Pons (tissue), 1 donor: ENCODE measurements around the gene HLTF.

Source experiments
- DNase-seq: peaks from one replicate; pipeline ENCODE4 v3.0.0-alpha.2; 2016; ENCODE audit warnings: low spot score

Gene HLTF

DNA sequence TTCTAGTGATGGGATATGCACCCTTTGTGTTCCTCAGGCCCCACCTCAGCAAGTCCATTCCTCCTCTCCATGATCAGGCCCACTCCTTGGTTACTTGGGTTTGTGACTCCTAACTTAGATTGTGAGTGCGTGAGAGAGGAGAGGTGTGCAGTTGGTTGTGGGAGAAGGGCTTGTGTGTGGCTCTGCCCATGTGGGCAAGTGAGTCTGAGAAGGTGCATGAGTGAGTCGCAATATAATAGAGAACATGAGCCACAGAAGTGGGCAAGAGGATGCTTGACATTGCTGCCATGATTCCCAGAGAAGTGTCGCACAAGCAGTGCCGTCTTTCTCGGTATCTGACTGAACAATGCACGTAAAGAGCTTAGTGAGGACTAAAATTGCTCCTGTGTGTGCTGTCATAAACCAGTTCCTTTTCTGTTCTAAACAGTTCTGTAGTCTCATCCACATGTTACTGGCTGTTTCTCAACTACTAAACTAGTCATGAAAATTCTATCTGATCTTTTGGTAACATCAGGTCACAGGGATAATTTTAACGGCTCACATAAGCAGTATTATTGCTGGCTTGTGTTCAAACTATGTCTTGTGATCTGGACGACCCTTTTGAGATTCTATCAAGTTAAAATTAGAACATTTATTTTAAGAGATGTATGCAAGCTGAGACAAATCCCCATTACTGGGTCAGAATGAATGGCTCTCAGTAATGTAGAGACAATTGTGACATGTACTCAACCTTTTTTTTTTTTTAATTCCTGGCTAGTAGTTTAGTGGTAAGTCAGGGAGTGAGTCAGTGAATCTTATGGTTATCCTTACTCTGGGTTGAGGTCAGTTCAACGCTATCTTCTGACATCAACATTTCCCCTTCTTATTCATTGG is 69.4 kb downstream of the HLTF start:
- DNase-seq: no peak

DNA sequence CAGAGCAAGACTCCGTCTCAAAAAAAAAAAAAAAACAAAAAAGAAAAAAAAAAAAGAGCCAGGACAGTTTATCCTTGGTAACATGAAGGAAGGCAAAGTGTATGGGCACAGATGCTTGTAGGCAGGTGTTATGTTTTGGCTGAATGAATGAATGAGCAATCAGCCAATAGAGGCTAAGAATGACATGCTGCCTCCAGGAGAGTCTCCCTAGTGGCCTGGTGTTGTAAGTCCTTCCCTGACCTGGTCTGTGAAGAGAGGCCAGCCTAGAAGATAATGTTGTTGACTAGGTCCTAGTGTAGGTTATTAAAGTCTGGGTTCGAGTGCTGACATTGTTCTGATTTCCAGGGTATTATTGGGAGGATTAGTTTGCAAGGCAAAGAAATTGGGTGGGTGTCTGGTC is 70.1 kb downstream of the HLTF start:
- DNase-seq: no peak

- no peak for DNase-seq
Observed at GRCh38 chr3:149015393-149015792, 70.9 kb downstream of the HLTF start.

DNA sequence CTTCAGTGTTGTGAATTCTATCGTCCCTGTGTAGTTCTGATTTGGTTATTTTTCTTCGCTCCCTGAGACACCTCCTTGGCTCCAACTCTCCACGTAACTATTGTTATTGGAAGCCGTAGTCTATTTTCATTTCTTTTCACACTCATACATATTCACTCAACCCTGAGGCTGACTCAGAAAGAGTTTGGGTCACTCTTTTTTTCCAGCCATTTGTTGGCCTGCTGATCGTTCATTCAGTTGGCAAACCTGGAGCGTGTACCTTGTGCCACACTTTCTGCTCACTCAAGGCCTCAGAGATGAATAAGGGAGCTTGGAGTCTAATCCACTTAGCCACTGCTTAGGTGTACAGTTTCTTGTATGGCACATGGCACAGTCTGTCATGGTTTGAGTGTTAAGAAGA is 72.6 kb downstream of the HLTF start:
- no peak for DNase-seq

- no peak for DNase-seq
Observed at GRCh38 chr3:149011676-149012075, 74.7 kb downstream of the HLTF start.

- no peak for DNase-seq
Observed at GRCh38 chr3:149010966-149011365, 75.4 kb downstream of the HLTF start.

DNA sequence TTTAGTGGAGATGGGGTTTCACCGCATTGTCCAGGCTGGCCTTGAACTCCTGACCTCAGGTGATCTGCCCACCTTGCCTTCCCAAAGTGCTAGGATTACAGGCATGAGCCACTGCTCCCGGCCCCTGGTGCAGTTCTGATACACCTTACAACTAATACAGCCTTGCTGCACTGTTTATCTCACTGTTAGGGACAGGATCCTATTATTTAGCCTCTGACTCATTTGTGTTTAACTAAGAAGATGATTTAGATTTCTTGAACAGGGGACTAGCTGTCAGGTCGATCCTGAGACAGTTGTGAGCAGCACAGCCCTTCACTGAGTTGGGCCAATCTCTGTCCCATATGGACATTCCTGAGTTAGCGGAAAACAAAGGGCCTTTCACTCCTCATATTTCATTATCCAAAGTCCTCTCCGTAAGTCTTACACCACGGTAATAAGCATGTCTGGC is 75.8 kb downstream of the HLTF start:
- no peak for DNase-seq

GRCh38 chr3:149009732-149010131 is 76.6 kb downstream of the HLTF start:
- no peak for DNase-seq

- no peak for DNase-seq
Observed at GRCh38 chr3:149007567-149008257, 78.6 kb downstream of the HLTF start.

- DNase-seq: no peak
Observed at GRCh38 chr3:149005416-149005815, 80.9 kb downstream of the HLTF start.

GRCh38 chr3:149004622-149005021 is 81.7 kb downstream of the HLTF start:
- no peak for DNase-seq

DNA sequence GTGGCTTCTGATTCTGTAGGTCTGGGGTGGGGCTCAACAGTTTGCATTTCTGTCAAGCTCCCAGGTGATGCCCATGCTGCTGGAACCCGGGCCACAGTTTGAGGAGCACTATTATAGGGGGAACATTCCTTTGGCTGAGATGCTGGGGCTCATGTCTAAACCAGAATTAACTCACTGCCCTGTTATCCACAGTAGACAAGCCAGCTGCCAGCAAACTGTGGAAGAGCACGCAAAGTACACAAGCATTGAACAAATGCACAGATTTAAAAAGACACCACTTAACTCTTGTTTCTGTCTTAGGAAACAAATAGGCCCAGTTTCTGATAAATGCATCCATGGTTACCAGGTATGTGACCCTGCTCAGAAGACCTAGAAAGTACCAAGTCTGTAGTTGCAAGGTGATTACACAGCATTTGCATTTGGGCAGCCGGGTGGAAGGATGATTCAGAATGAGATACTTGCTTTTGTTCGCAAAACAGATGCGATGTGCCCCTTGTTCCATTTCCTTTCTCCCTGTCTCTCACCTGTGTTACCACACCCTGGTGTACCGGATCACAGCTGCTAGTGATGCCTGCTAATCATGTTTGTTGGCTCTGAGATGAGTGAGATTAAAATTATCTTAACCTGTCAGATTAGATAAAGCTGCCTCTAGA is 82.6 kb downstream of the HLTF start:
- DNase-seq: no peak

- DNase-seq: no peak
Observed at GRCh38 chr3:149001727-149002126, 84.6 kb downstream of the HLTF start.

DNA sequence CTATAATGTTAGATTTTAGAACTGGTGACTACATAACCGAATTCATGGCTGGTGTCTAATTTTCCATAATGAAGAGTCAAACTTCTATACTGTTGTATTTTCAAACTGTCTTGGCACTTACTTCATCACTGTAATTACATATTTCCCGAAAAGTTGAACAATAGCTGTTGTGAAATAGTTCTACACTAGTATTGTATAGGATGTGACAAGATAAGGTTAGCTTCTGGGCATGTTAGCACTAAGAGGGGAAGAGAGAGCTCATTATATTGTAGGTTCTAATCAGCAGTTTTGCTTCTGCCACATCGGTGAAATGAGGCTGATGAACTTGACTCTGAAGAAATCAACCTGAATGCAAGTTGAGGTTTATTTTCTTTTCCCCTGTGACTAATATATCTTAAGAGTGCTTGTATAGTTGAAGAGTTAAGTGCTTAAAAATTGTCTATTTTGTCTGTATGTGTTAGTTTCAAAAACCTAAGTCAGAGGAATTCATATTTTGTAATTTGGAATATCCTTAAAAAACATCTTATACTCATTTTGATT is 86.1 kb downstream of the HLTF start:
- DNase-seq: no peak

- DNase-seq: no peak
Observed at GRCh38 chr3:148999806-149000205, 86.5 kb downstream of the HLTF start.

DNA sequence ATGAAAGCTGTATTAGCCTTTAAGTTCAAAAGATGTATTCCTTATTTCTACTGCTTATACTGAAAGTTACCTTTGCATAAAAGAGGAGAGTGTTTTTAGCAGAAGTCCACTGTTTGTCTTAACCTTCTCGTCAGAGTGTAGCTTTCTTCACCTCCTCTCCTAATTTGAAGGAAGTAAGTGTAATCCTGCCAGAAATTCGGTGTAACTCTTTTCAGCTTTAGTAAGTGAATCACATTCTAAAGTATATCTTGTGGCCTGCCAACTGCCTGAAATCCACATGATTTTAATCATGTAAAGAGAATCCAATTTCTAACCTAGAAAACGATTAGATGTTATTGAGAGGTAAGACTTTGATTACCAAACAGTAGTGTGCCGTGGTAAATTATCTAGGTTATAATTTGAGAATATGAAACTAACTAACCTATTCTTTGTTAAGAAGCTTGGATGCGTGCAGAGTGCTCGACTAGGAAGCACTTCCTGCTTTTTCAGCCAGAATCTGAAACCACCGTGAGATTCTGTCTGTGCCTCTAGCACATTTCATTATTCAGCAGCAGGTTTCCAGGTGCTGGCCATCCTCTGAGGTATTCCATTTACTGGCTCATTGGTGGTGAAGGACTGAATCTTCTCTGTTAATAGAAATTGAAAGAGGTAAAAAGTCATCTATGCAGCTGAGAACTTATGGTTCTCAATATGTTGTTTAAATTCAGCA is 87.5 kb downstream of the HLTF start:
- no peak for DNase-seq

DNA sequence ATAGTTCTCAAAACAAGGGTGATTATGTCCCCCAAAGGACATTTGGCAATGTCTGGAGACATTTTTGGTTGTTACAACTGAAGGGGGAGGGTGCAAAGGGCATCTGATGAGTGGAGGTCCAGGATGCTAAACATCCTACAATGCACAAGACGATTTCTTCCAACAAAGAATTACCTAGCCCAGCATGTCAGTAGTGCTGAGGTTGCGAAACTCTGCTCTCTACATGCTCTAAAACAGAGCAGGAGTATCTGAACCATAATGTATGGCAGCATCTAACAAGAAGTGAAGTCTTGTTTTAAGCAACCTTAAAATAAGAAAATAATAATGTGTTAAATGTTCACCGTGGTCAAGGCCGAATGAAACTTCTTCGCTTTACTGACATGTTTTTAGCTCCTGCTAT is 88.0 kb downstream of the HLTF start:
- no peak for DNase-seq

DNA sequence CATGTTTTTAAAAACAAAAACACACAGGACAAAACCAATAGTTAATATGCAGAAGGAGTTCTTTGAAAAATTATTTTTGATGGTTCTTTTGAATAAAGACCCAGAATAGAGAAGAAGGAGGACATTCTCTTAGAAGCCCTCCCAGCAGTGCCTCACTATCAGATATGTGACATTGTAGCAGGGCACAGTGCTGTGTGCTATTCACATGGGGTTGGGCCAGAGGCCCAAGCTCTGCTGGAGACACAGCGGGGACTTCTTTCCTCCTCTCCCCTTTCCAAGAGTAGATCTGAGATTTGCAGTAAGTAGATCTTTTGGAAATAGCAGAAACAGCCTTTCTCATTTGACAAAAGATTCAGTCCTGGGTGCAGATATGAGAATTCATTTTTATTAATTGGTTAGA is 88.7 kb downstream of the HLTF start:
- DNase-seq: no peak

DNA sequence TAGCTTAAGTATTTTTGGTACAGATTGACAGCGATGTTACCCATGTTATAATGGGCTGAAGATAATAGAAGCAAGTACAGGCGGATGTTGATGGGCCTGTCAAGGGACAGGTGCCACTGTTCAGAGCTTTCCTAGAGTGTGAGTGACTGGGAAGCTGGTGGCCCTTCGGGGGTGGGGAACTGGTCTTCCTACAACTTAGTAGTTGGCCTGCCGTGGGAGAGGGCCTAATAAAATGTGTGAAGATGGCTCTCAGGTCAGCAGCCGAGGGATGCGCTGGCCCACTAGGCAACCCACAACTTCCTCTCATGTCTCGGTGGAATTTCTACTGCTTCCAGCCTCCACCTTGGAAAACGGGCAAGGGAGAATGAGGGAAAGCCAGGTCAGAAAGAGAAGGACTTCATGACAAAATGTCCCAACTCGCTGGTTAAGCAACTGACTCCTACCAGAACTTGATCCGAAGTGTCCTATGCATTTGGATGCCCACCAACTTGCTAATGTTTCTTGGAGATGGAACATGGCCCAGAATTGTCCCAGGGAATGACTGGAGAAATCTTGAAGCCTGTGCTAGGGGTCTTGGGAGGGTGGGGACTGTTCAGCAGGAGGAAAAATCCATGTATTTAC is 93.6 kb downstream of the HLTF start:
- no peak for DNase-seq

- DNase-seq: peak; percentile 32
Observed at GRCh38 chr3:148992027-148992634, 94.2 kb downstream of the HLTF start.
